Transverse colon (tissue), 4 donors: ENCODE results near the gene RFX2. TPM values are rescaled to one million over a fixed set of nuclear protein-coding genes. Genes with fewer than 3 reads are reported as not detected.

ENCODE experiments used
- DNase-seq: peaks from one replicate; pipeline ENCODE4 v3.0.0-alpha.2; 2019
- H3K27ac ChIP-seq, 4 donors: fragments of 200-600 bp; sonication (generic); 2 replicates each; pipeline ENCODE4 v1.5.1; 2016 to 2018; ENCODE audit warnings: inconsistent platforms in 4 of 4
- H3K27me3 ChIP-seq: fragments of 200-600 bp; sonication (generic); 2 replicates; pipeline ENCODE4 v1.5.1; 2017; ENCODE audit warnings: inconsistent platforms
- H3K36me3 ChIP-seq, 4 donors: fragments of 200-600 bp; sonication (generic); 2 replicates each; pipeline ENCODE4 v1.5.1; 2017 to 2019; ENCODE audit warnings: inconsistent platforms in 4 of 4
- H3K4me1 ChIP-seq, 4 donors: fragments of 200-600 bp; sonication (generic); 2 replicates each; pipeline ENCODE4 v1.5.1; 2017 to 2020; ENCODE audit warnings: inconsistent platforms in 4 of 4
- H3K4me3 ChIP-seq, 4 donors: fragments of 200-600 bp; sonication (generic); 1 replicate in 1 of 4; 2 replicates in 3 of 4; pipeline versions ENCODE4 v1.5.1 to v1.6.1; 2017 to 2019; ENCODE audit warnings: inconsistent platforms in 4 of 4
- H3K9me3 ChIP-seq, 2 donors: fragments of 200-600 bp; sonication (generic); 2 replicates each; pipeline ENCODE4 v1.5.1; 2017 to 2019; ENCODE audit warnings: inconsistent platforms in 2 of 2
- CTCF ChIP-seq, 5 experiments: fragments of 200-600 bp in 3 of 5; fragments of 450-650 bp in 2 of 5; sonication (generic) in 3 of 5; IDR thresholded peaks; 1 replicate in 2 of 5; 2 replicates in 3 of 5; pipeline ENCODE4 v1.5.1; 2016 to 2017; ENCODE audit warnings: antibody characterized with exemption in 5 of 5, inconsistent platforms in 3 of 5, mild to moderate bottlenecking in 2 of 5, moderate library complexity in 1 of 5
- EP300 ChIP-seq: sonication (generic); formaldehyde crosslinking; IDR thresholded peaks from one replicate; pipeline ENCODE4 v1.6.1; 2017; ENCODE audit warnings: antibody characterized with exemption, low read depth
- POLR2A ChIP-seq: fragments of 450-650 bp; IDR thresholded peaks from one replicate; pipeline ENCODE4 v1.6.1; 2016; ENCODE audit warnings: antibody characterized with exemption, mild to moderate bottlenecking, moderate library complexity
- POLR2AphosphoS5 ChIP-seq, 3 donors: sonication (generic); formaldehyde crosslinking; IDR thresholded peaks; one replicate each; pipeline ENCODE4 v1.6.1; 2016; ENCODE audit warnings: antibody characterized with exemption in 3 of 3
- WGBS, 2 donors: methylation state at CpG; one replicate each; pipeline ENCODE4 v1.1.5; 2018; ENCODE audit warnings: low coverage in 1 of 2; 5-methylcytosine and 5-hydroxymethylcytosine counted together
- in situ Hi-C, 4 donors: fragments of 200-750 bp; cut with MboI; loops; one replicate each; pipeline versions ENCODE4 v1.15.0 to v1.15.1; 2017; ENCODE audit warnings: low sequenced_read_pairs in 3 of 4, low pct_ligation_motif_present in 1 of 4, low pct_unique_long_range_greater_than_20kb in 1 of 4
- intact Hi-C: fragments of 100-400 bp; cut with DNase I; formaldehyde crosslinking; loops from one replicate; pipeline ENCODE4 v1.15.1; 2023; ENCODE audit warnings: low total_unique reads
- total RNA-seq, 4 donors: library from RNA; depleted of rRNA; stranded (reverse); fragments of >200 nt; gene quantifications; one replicate each; pipeline ENCODE4 v1.1.0, GENCODE V29; 2016

Gene RFX2
- total RNA-seq, 4 donors from 2014 or later: 6.1 to 57.5 (median 11.8) TPM

DNA sequence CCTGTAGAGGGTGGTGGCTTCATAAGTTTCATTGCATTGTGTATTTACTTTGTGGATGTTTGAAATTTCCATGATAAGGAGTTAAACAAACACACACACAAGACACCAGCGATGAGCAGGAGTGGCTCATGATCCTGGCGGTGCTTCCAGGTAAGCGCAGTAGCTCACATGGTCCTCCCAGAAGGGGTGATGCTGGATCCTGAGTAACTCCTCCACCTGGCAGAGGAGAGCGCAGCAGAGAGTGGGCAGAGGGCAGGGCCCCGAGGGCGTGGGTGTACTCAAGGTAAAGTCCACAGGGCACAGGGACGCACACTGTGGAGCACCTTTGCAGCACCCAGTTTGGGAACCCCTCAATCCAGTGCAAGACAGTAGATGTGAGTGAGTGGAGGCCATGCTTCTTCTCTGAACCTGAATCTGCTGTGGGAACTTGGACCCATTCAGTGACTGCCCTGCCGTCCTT, 54.0 kb downstream of the RFX2 start:
- intact Hi-C loops: no loop called here
- peak overlapping the region in 1 of 4 donors; percentile 21 for H3K4me3 ChIP-seq
- peak; percentile 62 for DNase-seq

DNA sequence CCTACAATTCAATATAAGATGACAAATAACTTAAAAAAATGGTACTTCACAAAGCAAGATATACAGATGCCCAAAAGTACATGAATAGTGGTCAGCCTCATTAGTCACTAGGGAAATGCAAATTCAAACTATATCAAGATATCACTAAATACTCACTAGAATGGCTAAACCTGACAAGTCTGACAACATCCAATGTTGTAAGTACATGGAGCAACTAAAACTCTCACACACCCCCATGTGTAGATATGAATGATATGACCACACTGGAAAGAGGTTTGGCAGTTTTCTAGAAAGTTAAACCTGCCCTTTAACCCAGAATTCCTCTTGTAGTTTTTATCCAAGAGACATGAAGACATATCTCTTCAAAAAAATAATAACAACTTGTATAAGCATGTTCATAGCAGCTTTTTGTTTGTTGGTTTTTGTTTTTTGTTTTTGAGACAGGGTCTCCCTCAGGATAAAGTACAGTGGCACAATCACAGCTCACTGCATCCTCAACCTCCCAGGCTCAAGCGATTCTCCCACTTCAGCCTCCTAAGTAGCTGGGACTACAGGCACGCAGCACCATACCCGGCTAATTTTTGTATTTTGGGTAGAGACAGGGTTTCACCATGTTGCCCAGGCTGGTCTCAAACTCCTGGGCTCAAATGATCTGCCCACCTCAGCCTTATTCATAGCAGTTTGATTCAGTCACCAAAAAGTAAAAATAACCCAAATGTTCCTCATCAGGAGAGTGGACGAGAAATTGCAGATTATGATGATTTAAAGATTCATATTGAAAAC, 55.1 kb downstream of the RFX2 start:
- H3K27me3 ChIP-seq: no peaks in the 10 kb centered on the region
- TF ChIP-seq POLR2AphosphoS5 (IDR thresholded peaks at IDR 0.05) (no peak), POLR2A (no peak), CTCF (IDR thresholded peaks at IDR 0.05) (no peak), EP300 (no peak)
- no peak overlapping the region for H3K4me3 ChIP-seq
- in situ Hi-C loops (loop anchor here in 1 of 4 donors (10.0 kb wide), 1 partner anchor 70 kb away; no protein-coding TSS in a partner anchor), intact Hi-C loops (no loop called here)
- DNase-seq: no peak
- 91 to 92% methylated on average over 4 of the region's 4 CpGs for WGBS, 2 donors
- no peaks in the 10 kb centered on the region for H3K9me3 ChIP-seq
- H3K4me1 ChIP-seq: peaks cover 28 to 45% (median 37%) of the 10 kb centered on the region in 4 donors
- H3K36me3 ChIP-seq: no peaks in the 10 kb centered on the region
- H3K27ac ChIP-seq: peak overlapping the region; percentile 90 to 95 (median 92)

More for the DNA sequence above, 54.0 kb downstream of the RFX2 start:
- Histone ChIP-seq H3K4me1 (peaks cover 38 to 56% (median 46%) of the 10 kb centered on the region in 4 donors), H3K27me3 (no peaks in the 10 kb centered on the region), H3K36me3 (no peaks in the 10 kb centered on the region), H3K27ac (peak overlapping the region; percentile 90 to 95 (median 92)), H3K9me3 (no peaks in the 10 kb centered on the region)
- TF ChIP-seq POLR2AphosphoS5 (IDR thresholded peaks at IDR 0.05): peak in 1 of 3 donors; percentile 8
- peak in 4 of 5 experiments; percentile 24 to 86 (median 41) for TF ChIP-seq CTCF (IDR thresholded peaks at IDR 0.05)
- no peak for TF ChIP-seq EP300
- peak; percentile 26 for TF ChIP-seq POLR2A
- WGBS, 2 donors: 55 to 80% methylated on average over 1 to 8 of the region's 8 CpGs
- in situ Hi-C loops: loop anchor here in 1 of 4 donors (10.0 kb wide), 1 partner anchor 68 kb away; no protein-coding TSS in a partner anchor

- Histone ChIP-seq H3K27me3 (no peaks in the 10 kb centered on the region), H3K36me3 (no peaks in the 10 kb centered on the region), H3K4me3 (no peak overlapping the region), H3K9me3 (no peaks in the 10 kb centered on the region), H3K27ac (peak overlapping the region in 1 of 4 donors; percentile 35), H3K4me1 (peaks cover 0 to 10% (median 10%) of the 10 kb centered on the region in 4 donors)
- in situ Hi-C loops: loop anchor here in 3 of 4 donors (5.0 to 25.0 kb wide), 2 partner anchors 78 to 263 kb away; no protein-coding TSS in a partner anchor
- TF ChIP-seq POLR2A (no peak), CTCF (IDR thresholded peaks at IDR 0.05) (peak; percentile 86 to 92 (median 88)), POLR2AphosphoS5 (IDR thresholded peaks at IDR 0.05) (peak in 1 of 3 donors; percentile 5), EP300 (no peak)
- DNase-seq: peak; percentile 83
- WGBS, 2 donors: 15% methylated on average over 13 to 15 of the region's 15 CpGs
- intact Hi-C loops: loop anchor here (2.0 to 10.0 kb wide), 2 partner anchors 76 to 246 kb away; no protein-coding TSS in a partner anchor
Observed at GRCh38 chr19:6048793-6049405, 61.4 kb downstream of the RFX2 start.

GRCh38 chr19:6048348-6048747, 62.0 kb downstream of the RFX2 start:
- TF ChIP-seq EP300 (no peak), CTCF (IDR thresholded peaks at IDR 0.05) (no peak), POLR2A (no peak), POLR2AphosphoS5 (IDR thresholded peaks at IDR 0.05) (no peak)
- peaks cover 0 to 10% (median 10%) of the 10 kb centered on the region in 4 donors for H3K4me1 ChIP-seq
- in situ Hi-C loops: loop anchor here in 3 of 4 donors (5.0 to 25.0 kb wide), 2 partner anchors 79 to 264 kb away; no protein-coding TSS in a partner anchor
- H3K27me3 ChIP-seq: no peaks in the 10 kb centered on the region
- no peaks in the 10 kb centered on the region for H3K36me3 ChIP-seq
- H3K9me3 ChIP-seq: no peaks in the 10 kb centered on the region
- no peak overlapping the region for H3K4me3 ChIP-seq
- H3K27ac ChIP-seq: peak overlapping the region in 2 of 4 donors; percentile 35 to 42
- DNase-seq: no peak
- intact Hi-C loops: loop anchor here (2.0 to 10.0 kb wide), 2 partner anchors 76 to 246 kb away; no protein-coding TSS in a partner anchor
- 41 to 45% methylated on average over 8 to 9 of the region's 9 CpGs for WGBS, 2 donors
